Keratinocyte (primary cell): ENCODE measurements around the gene TCF7L2. TPM values are rescaled to one million over a fixed set of nuclear protein-coding genes. Genes with fewer than 3 reads are reported as not detected.

Experiments used
- DNase-seq: peaks from one replicate; pipeline ENCODE4 v3.0.0-alpha.2; 2011; ENCODE audit warnings: low read depth, missing footprints, low spot score
- FAIRE-seq: peaks from 2 replicates; lab custom pipeline; 2011; peaks lifted over from hg19 to GRCh38; lab: Jason Lieb, UNC
- H2AFZ ChIP-seq: 2 replicates; pipeline ENCODE4 v1.6.0; 2012; ENCODE audit warnings: low read length, control low read depth, inconsistent platforms; ENCODE audit not compliant: control insufficient read depth
- H3K27ac ChIP-seq: 2 replicates; pipeline ENCODE4 v1.5.1; 2011; ENCODE audit warnings: low read length; ENCODE audit not compliant: control insufficient read depth, insufficient read depth
- H3K27me3 ChIP-seq: 3 replicates; pipeline ENCODE4 v1.6.0; 2011; ENCODE audit warnings: low read length; ENCODE audit not compliant: control insufficient read depth, insufficient read depth; ENCODE audit errors: extremely low read depth
- H3K36me3 ChIP-seq, 2 experiments: 2 replicates in 1 of 2; 3 replicates in 1 of 2; pipeline ENCODE4 v1.5.1; 2011; ENCODE audit warnings: low read length in 2 of 2, mild to moderate bottlenecking in 1 of 2; ENCODE audit not compliant: control insufficient read depth in 2 of 2, insufficient read depth in 2 of 2; ENCODE audit errors: extremely low read depth in 1 of 2
- H3K4me1 ChIP-seq: 3 replicates; pipeline ENCODE4 v1.5.1; 2011; ENCODE audit warnings: low read length; ENCODE audit not compliant: control insufficient read depth, insufficient read depth; ENCODE audit errors: extremely low read depth
- H3K4me2 ChIP-seq: 3 replicates; pipeline ENCODE4 v1.6.0; 2011; ENCODE audit warnings: low read depth, low read length; ENCODE audit not compliant: control insufficient read depth, insufficient read depth; ENCODE audit errors: extremely low read depth
- H3K4me3 ChIP-seq, 3 experiments: fragments of 200-600 bp in 1 of 3; sonication (generic) in 1 of 3; 2 replicates in 2 of 3; 3 replicates in 1 of 3; pipeline ENCODE4 v1.5.1; 2011 to 2016; ENCODE audit warnings: low read length in 3 of 3, mild to moderate bottlenecking in 3 of 3, control low read depth in 2 of 3, inconsistent platforms in 1 of 3, low read depth in 1 of 3, mixed read lengths in 1 of 3, mixed run types in 1 of 3, moderate library complexity in 1 of 3; ENCODE audit not compliant: control insufficient read depth in 2 of 3, insufficient read depth in 2 of 3; ENCODE audit errors: extremely low read depth in 1 of 3
- H3K79me2 ChIP-seq: 2 replicates; pipeline ENCODE4 v1.6.0; 2012; ENCODE audit warnings: low read length; ENCODE audit not compliant: control insufficient read depth, insufficient read depth
- H3K9ac ChIP-seq: 3 replicates; pipeline ENCODE4 v1.6.0; 2011; ENCODE audit warnings: low read length; ENCODE audit not compliant: control insufficient read depth, insufficient read depth; ENCODE audit errors: extremely low read depth
- H3K9me1 ChIP-seq: 3 replicates; pipeline ENCODE4 v1.6.0; 2011; ENCODE audit warnings: low read length; ENCODE audit not compliant: control insufficient read depth, insufficient read depth; ENCODE audit errors: extremely low read depth
- H3K9me3 ChIP-seq: 2 replicates; pipeline ENCODE4 v1.5.1; 2012; ENCODE audit warnings: low read depth, low read length; ENCODE audit not compliant: control insufficient read depth
- H4K20me1 ChIP-seq: 3 replicates; pipeline ENCODE4 v1.6.0; 2011; ENCODE audit warnings: low read length; ENCODE audit not compliant: control insufficient read depth, insufficient read depth; ENCODE audit errors: extremely low read depth
- EZH2 ChIP-seq: IDR thresholded peaks from one replicate; pipeline ENCODE4 v1.6.1; 2012; ENCODE audit warnings: inconsistent platforms, mild to moderate bottlenecking, low read length, moderate library complexity
- dilution Hi-C: fragments of 300-500 bp; cut with MboI; formaldehyde crosslinking; loops from one replicate; pipeline ENCODE4 v1.7.0; 2020; ENCODE audit warnings: low sequenced_read_pairs; ENCODE audit not compliant: extremely low pct_ligation_motif_present
- polyA plus RNA-seq, 5 experiments: library from polyadenylated mRNA; depleted of rRNA in 3 of 5; stranded (reverse) in 3 of 5; stranded (forward) in 1 of 5; unstranded in 1 of 5; fragments of >200 nt; gene quantifications; 1 replicate in 1 of 5; 2 replicates in 3 of 5; 3 replicates in 1 of 5; pipeline versions ENCODE4 v1.2.1 to v1.2.3, GENCODE V29; 2011 to 2012; ENCODE audit warnings: missing spikeins in 2 of 5, low read depth in 1 of 5, low replicate concordance in 1 of 5
- TF ChIP-seq, protein P1 (sequence below), 3 experiments: IDR thresholded peaks in 1 of 3; conservative IDR thresholded peaks in 1 of 3; optimal IDR thresholded peaks in 1 of 3; 2 replicates in 2 of 3; 3 replicates in 1 of 3; pipeline versions ENCODE3 to v1.5.1; 2011; ENCODE audit warnings: low read length in 3 of 3, mild to moderate bottlenecking in 3 of 3, moderate library complexity in 2 of 3, control low read depth in 1 of 3, inconsistent platforms in 1 of 3; ENCODE audit not compliant: insufficient read depth in 2 of 3; ENCODE audit errors: extremely low read depth in 1 of 3

Gene TCF7L2
- polyA plus RNA-seq, 1 donor (not counting 4 experiments of a cell fraction or from before 2014, with no cell fraction given): 2.5 TPM

DNA sequence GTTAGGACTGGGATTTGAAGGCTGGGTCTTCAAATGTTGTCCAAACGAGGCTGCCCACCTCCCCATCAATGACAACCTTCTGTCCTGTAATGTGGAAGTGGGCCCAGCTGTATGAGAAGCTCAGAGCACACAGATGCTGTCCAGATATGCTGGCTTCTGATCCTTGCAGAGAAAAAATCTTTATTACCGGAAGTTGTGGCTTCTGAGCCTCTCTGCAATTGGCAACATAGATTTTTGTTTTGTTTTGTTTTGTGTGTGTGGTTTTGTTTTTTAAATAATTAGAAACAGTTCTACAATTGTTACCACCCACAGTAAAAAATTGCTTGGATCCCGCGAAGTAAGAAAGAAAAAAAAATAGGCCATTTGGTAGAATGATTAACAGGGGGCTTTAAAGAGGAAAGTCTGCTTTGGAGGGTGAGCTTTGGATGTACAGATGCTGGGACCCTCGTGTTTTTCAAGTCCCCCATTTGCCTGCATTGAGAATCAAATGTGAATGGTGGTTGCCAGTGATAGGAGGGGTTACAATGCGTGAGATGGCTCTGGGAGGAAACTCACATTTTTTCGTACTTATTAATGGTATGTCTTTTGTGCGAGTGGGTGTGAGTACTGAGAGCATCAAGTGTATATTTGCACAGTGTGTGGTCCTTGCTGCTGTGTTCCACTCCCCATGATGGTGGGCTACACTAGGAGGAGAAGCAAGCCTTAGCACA is 153.2 kb downstream of the TCF7L2 start:
- Histone ChIP-seq H3K79me2 (no peaks in the 10 kb centered on the region), H3K27me3 (no peaks in the 10 kb centered on the region), H3K4me2 (no peak overlapping the region), H4K20me1 (no peaks in the 10 kb centered on the region), H3K9me1 (no peaks in the 10 kb centered on the region), H3K36me3 (no peaks in the 10 kb centered on the region), H3K9me3 (no peaks in the 10 kb centered on the region), H2AFZ (no peak overlapping the region), H3K4me3 (no peak overlapping the region), H3K4me1 (peaks cover 16% of the 10 kb centered on the region), H3K9ac (no peak overlapping the region), H3K27ac (no peak overlapping the region)
- dilution Hi-C loops: no loop called here
- FAIRE-seq: no peak
- no peak for DNase-seq
- TF ChIP-seq, protein P1, sequence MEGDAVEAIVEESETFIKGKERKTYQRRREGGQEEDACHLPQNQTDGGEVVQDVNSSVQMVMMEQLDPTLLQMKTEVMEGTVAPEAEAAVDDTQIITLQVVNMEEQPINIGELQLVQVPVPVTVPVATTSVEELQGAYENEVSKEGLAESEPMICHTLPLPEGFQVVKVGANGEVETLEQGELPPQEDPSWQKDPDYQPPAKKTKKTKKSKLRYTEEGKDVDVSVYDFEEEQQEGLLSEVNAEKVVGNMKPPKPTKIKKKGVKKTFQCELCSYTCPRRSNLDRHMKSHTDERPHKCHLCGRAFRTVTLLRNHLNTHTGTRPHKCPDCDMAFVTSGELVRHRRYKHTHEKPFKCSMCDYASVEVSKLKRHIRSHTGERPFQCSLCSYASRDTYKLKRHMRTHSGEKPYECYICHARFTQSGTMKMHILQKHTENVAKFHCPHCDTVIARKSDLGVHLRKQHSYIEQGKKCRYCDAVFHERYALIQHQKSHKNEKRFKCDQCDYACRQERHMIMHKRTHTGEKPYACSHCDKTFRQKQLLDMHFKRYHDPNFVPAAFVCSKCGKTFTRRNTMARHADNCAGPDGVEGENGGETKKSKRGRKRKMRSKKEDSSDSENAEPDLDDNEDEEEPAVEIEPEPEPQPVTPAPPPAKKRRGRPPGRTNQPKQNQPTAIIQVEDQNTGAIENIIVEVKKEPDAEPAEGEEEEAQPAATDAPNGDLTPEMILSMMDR (optimal IDR thresholded peaks at IDR 0.05 in 1 of 3, IDR thresholded peaks at IDR 0.05 in 1 of 3, conservative IDR thresholded peaks at IDR 0.05 in 1 of 3; ENCODE audit: extremely low read depth in 1 of 3, insufficient read depth in 2 of 3, low read length in 3 of 3): no peak
- TF ChIP-seq EZH2: no peak

DNA sequence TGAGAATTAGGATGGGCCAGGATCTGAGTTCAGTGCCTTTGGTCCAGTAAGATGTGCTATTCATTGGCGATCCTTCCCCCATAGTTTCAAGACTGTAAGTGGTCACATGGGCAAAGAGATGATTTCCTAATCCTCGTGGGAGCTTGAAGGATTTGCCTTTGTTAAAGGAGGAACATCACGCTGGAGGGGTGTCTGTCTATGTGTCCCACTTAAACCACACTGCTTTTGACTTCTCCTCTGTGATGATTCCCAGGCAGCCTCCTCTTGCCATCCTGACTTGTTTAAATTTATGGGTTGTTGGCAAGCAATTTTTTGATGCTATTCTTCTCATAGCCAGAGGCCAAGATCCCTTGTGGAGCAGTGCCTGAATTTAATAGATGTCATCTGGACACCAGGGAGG is 154.0 kb downstream of the TCF7L2 start:
- Histone ChIP-seq H3K27me3 (no peaks in the 10 kb centered on the region), H2AFZ (no peak overlapping the region), H3K4me2 (no peak overlapping the region), H4K20me1 (no peaks in the 10 kb centered on the region), H3K9me1 (no peaks in the 10 kb centered on the region), H3K4me3 (no peak overlapping the region), H3K27ac (no peak overlapping the region), H3K4me1 (peaks cover 12% of the 10 kb centered on the region), H3K36me3 (no peaks in the 10 kb centered on the region), H3K9me3 (no peaks in the 10 kb centered on the region), H3K79me2 (no peaks in the 10 kb centered on the region), H3K9ac (no peak overlapping the region)
- DNase-seq (no peak), FAIRE-seq (no peak)
- TF ChIP-seq EZH2: no peak
- TF ChIP-seq, protein P1 (optimal IDR thresholded peaks at IDR 0.05 in 1 of 3, IDR thresholded peaks at IDR 0.05 in 1 of 3, conservative IDR thresholded peaks at IDR 0.05 in 1 of 3; ENCODE audit: extremely low read depth in 1 of 3, insufficient read depth in 2 of 3, low read length in 3 of 3): no peak
- dilution Hi-C loops: no loop called here
